ENCODE results near the gene EIF3L. TPM values are rescaled to one million over a fixed set of nuclear protein-coding genes. Genes with fewer than 3 reads are reported as not detected.
A peak's percentile ranks its signal among the peaks of the same experiment; 100 is the strongest.

EIF3L gene
- total RNA-seq, 6 donors from 2014 or later: 130 to 418 (median 248) TPM

GRCh38 chr22:37803195-37803638 lies 46.0 kb upstream of the EIF3L start:
- H3K4me3 ChIP-seq: peak overlapping the region in 2 of 4 donors; percentile 58 to 62
- no peaks in the 10 kb centered on the region for H3K36me3 ChIP-seq
- no peaks in the 10 kb centered on the region for H3K9me3 ChIP-seq
- ATAC-seq (ENCODE audit: low FRiP score in 2 of 2) (no peak), DNase-seq (no peak)
- no peaks in the 10 kb centered on the region for H3K27me3 ChIP-seq
- peak overlapping the region in 1 of 4 donors; percentile 70 for H3K27ac ChIP-seq
- peaks cover 33 to 58% (median 43%) of the 10 kb centered on the region in 4 donors for H3K4me1 ChIP-seq
- TF ChIP-seq POLR2A (IDR thresholded peaks at IDR 0.05): no peak
- TF ChIP-seq CTCF (IDR thresholded peaks at IDR 0.05): no peak
- TF ChIP-seq POLR2AphosphoS5 (IDR thresholded peaks at IDR 0.05): no peak
- TF ChIP-seq EP300 (IDR thresholded peaks at IDR 0.05): no peak
- WGBS, 2 donors: 38 to 45% methylated on average over 16 of the region's 16 CpGs

GRCh38 chr22:37803639-37804351 lies 45.4 kb upstream of the EIF3L start:
- Histone ChIP-seq H3K4me3 (peak overlapping the region in 1 of 4 donors; percentile 58), H3K27me3 (no peaks in the 10 kb centered on the region), H3K9me3 (no peaks in the 10 kb centered on the region), H3K27ac (peak overlapping the region in 3 of 4 donors; percentile 88 to 92 (median 89)), H3K4me1 (peaks cover 37 to 64% (median 48%) of the 10 kb centered on the region in 4 donors), H3K36me3 (no peaks in the 10 kb centered on the region)
- 73 to 77% methylated on average over 20 to 33 of the region's 34 CpGs for WGBS, 2 donors
- no peak for ATAC-seq (ENCODE audit: low FRiP score in 2 of 2)
- no peak for DNase-seq
- TF ChIP-seq POLR2AphosphoS5 (IDR thresholded peaks at IDR 0.05) (no peak), POLR2A (IDR thresholded peaks at IDR 0.05) (no peak)

- Histone ChIP-seq H3K4me1 (peaks cover 37 to 67% (median 49%) of the 10 kb centered on the region in 4 donors), H3K4me3 (peak overlapping the region; percentile 4 to 66 (median 54)), H3K36me3 (no peaks in the 10 kb centered on the region), H3K27me3 (no peaks in the 10 kb centered on the region), H3K9me3 (no peaks in the 10 kb centered on the region), H3K27ac (peak overlapping the region; percentile 88 to 95 (median 90))
- TF ChIP-seq POLR2A (IDR thresholded peaks at IDR 0.05) (no peak), EP300 (IDR thresholded peaks at IDR 0.05) (no peak), CTCF (IDR thresholded peaks at IDR 0.05) (no peak), POLR2AphosphoS5 (IDR thresholded peaks at IDR 0.05) (no peak)
- DNase-seq: peak in 1 of 2 donors; percentile 86
- WGBS, 2 donors: 8 to 16% methylated on average over 9 to 28 of the region's 29 CpGs
- ATAC-seq (ENCODE audit: low FRiP score in 2 of 2): no peak
These were observed 44.8 kb upstream of the EIF3L start for GRCh38 chr22:37804352-37804880.

- DNase-seq: peak; percentile 85 to 99
- 19 to 28% methylated on average over 6 to 17 of the region's 87 CpGs for WGBS, 2 donors
- Histone ChIP-seq H3K9me3 (no peaks in the 10 kb centered on the region), H3K4me1 (peaks cover 37 to 67% (median 49%) of the 10 kb centered on the region in 4 donors), H3K27me3 (no peaks in the 10 kb centered on the region), H3K36me3 (no peaks in the 10 kb centered on the region), H3K4me3 (peak overlapping the region; percentile 47 to 66 (median 54)), H3K27ac (peak overlapping the region; percentile 88 to 95 (median 90))
- TF ChIP-seq CTCF (IDR thresholded peaks at IDR 0.05) (peak in 1 of 6 experiments; percentile 32), EP300 (IDR thresholded peaks at IDR 0.05) (peak in 1 of 4 donors; percentile 72), POLR2AphosphoS5 (IDR thresholded peaks at IDR 0.05) (peak; percentile 84 to 98), POLR2A (IDR thresholded peaks at IDR 0.05) (peak in 3 of 4 donors; percentile 74 to 89 (median 85))
- peak; percentile 83 to 84 for ATAC-seq (ENCODE audit: low FRiP score in 2 of 2)
These were observed 44.1 kb upstream of the EIF3L start for GRCh38 chr22:37804881-37805809.
